GM10248 (cell line): ENCODE results near the gene RFTN1.

Experiments used
- CTCF ChIA-PET: fragments of 300-600 bp; sonication (Branson Sonifier 250); formaldehyde crosslinking; extraction: SDS; loops from one replicate; lab custom pipeline; 2021; ENCODE audit warnings: antibody characterized with exemption; lab: Yijun Ruan, JAX
- POLR2A ChIA-PET: fragments of 350-650 bp; sonication (Branson Sonifier 250); formaldehyde crosslinking; extraction: SDS; loops from one replicate; lab custom pipeline; 2020; ENCODE audit warnings: antibody characterized with exemption; lab: Yijun Ruan, JAX
- DNase-seq: peaks from one replicate; pipeline ENCODE4 v3.0.0; 2012; ENCODE audit errors: extremely low spot score
- TF ChIP-seq, protein P1 (sequence below): IDR thresholded peaks from 2 replicates; pipeline ENCODE4 v1.5.1; 2012; ENCODE audit warnings: mild to moderate bottlenecking, low read depth; ENCODE audit errors: extremely low read depth, missing control alignments, control extremely low read depth

Gene RFTN1, protein sequence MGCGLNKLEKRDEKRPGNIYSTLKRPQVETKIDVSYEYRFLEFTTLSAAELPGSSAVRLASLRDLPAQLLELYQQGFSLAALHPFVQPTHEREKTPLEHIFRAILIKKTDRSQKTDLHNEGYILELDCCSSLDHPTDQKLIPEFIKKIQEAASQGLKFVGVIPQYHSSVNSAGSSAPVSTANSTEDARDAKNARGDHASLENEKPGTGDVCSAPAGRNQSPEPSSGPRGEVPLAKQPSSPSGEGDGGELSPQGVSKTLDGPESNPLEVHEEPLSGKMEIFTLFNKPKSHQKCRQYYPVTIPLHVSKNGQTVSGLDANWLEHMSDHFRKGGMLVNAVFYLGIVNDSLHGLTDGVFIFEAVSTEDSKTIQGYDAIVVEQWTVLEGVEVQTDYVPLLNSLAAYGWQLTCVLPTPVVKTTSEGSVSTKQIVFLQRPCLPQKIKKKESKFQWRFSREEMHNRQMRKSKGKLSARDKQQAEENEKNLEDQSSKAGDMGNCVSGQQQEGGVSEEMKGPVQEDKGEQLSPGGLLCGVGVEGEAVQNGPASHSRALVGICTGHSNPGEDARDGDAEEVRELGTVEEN

DNA sequence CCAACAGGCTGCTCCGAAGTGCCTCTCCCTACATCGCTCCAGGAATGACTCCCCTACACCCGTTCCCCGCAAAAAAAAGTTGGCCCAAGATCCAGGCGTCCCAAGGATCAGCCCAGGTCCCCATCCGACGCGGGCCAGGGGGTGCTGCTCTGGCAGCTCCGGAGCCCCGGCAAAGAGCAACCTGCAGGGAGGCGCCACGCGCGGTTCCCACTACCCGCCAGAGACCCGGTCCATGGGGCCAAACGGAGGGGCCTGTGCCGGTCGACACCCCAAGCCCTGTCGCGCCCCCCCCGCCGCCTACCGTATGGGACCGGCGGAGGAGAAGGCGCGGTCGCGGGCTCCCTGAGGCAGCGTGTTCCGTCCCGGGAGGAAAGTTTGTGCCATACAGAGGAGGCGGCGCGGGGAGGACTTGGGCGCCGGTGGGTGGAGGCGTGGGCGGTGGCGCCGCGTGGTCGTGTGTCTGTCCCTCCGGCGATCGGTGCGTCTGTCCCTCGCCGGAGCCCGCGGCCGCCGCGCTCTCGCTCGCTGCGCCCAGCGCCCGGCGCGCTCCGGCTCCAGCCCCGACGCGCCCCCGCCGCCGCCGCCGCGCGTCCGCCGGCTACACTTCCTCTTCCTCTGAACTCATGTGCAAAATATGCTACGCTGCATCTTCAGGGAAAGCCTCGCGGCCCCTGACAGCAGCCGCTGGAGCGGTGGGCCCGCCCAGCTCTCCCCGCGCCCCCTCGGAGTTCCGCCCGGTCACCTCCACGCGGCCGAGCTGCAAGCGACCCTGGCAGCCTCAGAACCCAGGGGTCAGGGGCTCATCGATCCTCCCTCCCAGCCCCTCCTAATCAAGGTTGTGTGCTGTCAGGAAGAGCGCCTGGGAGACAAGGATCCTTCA lies at the start of gene RFTN1:
TSS of gene RFTN1 (minus strand) at position 559 of the 880 bp plus-strand sequence. CDS start 19,830 bp downstream, outside the sequence.
- peak; percentile 60 for DNase-seq
- CTCF ChIA-PET: interaction anchor here (0.8 to 5.9 kb wide), 5 partner anchors 10 to 225 kb away, joined by 3 to 49 read pairs (median 7); no protein-coding TSS in a partner anchor
- TF ChIP-seq, protein P1, sequence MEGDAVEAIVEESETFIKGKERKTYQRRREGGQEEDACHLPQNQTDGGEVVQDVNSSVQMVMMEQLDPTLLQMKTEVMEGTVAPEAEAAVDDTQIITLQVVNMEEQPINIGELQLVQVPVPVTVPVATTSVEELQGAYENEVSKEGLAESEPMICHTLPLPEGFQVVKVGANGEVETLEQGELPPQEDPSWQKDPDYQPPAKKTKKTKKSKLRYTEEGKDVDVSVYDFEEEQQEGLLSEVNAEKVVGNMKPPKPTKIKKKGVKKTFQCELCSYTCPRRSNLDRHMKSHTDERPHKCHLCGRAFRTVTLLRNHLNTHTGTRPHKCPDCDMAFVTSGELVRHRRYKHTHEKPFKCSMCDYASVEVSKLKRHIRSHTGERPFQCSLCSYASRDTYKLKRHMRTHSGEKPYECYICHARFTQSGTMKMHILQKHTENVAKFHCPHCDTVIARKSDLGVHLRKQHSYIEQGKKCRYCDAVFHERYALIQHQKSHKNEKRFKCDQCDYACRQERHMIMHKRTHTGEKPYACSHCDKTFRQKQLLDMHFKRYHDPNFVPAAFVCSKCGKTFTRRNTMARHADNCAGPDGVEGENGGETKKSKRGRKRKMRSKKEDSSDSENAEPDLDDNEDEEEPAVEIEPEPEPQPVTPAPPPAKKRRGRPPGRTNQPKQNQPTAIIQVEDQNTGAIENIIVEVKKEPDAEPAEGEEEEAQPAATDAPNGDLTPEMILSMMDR: no peak
- POLR2A ChIA-PET: interaction anchor here (1.1 to 2.0 kb wide), 4 partner anchors 9 to 139 kb away, joined by 3 to 8 read pairs (median 5); no protein-coding TSS in a partner anchor

DNA sequence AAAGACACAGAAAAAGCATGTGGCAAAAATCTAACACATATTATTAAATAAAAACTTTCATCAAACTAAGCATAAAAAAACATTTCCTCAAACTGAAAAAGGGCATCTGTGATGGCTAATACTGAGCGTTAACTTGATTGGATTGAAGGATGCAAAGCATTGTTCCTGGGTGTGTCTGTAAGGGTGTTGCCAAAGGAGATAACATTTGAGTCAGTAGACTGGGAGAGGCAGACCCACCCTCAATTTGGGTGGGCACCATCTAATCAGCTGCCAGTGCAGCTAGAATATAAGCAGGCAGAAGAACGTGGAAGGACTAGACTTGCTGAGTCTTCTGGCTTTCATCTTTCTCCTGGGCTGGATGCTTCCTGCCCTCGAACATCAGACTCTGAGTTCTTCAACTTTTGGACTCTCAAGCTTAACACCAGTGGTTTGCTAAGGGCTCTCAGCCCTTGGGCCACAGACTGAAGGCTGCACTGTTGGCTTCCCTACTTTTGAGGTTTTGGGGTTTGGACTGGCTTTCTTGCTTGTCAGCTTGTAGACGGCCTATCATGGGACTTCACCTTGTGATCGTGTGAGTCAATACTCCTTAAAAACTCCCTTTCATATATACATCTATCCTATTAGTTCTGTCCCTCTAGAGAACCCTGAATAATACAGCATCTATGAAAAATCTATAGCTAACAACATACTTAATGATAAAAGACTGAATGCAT lies 46.3 kb upstream of the RFTN1 start:
- TF ChIP-seq, protein P1: no peak
- CTCF ChIA-PET: interaction anchor here (1.0 to 2.7 kb wide), 3 partner anchors 9 to 269 kb away, joined by 3 to 12 read pairs (median 8); no protein-coding TSS in a partner anchor
- POLR2A ChIA-PET: no interaction called here
- DNase-seq: no peak

DNA sequence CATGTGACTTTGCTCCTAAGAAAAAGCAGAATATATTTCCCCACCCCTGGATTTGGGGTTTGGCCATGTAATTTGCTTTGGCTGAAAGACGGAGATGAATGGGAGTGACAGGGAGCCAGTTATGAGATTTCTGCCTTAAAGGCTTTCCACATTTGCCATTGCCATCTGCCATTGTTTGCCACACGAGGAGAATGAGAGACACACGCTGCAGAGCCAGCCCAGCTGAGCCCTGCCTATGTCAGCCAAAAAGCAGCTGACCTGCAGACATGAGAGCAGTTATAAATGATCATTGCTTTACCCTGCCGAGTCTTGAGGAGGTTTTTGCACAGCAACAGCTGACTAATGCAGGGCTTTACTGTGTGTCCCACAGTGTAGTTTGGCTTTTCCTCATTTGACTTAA lies 40.6 kb upstream of the RFTN1 start:
- DNase-seq: no peak
- CTCF ChIA-PET: interaction anchor here (1.0 to 7.9 kb wide), 6 partner anchors 11 to 287 kb away, joined by 3 to 72 read pairs (median 6); partner anchors contain the start of genes DPH3 and OXNAD1
- POLR2A ChIA-PET: interaction anchor here (0.6 kb wide), 1 partner anchor 37 kb away, joined by 3 read pairs; no protein-coding TSS in a partner anchor
- TF ChIP-seq, protein P1: no peak

DNA sequence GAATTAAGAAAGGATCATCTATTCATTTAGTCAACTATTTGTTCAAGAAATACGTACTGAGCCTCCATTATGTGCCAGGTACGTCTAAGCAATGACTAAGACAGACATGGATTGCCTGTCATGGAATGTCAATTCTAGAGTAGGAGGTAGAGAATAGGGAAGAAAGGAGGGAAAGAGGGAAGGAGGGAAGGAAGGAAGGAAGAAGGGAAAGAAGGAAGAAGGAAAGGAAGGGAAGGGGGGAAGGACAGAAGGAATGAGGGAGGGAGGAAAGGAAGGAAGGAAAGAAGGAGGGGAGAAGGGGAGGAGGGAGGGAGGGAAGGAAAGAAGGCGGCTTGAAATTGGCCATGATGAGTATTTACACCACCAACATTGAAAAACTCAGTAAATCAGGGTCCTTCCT lies 39.3 kb upstream of the RFTN1 start:
- TF ChIP-seq, protein P1: no peak
- DNase-seq: no peak
- ChIA-PET CTCF (interaction anchor here (0.9 to 7.9 kb wide), 5 partner anchors 10 to 285 kb away, joined by 3 to 72 read pairs (median 5); partner anchors contain the start of genes DPH3 and OXNAD1), POLR2A (no interaction called here)

DNA sequence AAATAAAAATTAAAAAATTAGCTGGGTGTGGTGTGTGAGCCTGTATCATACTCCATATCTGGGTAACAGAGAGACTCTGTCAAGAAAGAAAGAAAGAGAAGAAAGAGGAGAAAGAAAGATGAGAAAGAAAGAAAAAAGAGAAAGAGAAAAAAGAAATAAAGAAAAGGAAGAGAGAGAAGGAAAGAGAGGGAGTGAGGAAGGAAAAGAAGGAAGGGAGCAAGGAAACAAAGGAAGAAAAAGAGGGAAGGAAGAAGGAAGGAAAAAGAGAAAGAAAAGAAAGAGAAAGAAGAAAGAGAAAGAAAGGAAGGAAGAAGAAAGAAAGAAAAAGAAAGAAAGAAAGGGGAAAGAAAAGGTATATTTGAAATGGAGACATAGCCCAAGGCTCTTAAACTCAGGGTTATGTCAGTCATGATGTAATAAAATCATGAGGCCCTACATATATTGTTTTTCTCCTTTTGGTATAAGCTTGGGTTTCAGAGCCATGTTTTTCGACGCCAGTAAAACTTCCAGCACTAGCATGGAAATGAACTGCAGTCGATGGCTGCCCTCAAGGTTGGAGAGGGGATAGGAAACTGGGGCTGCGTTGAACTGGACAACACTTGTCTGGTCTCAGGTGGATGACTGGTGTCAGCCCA lies 38.0 kb upstream of the RFTN1 start:
- DNase-seq: no peak
- ChIA-PET CTCF (interaction anchor here (0.9 to 7.9 kb wide), 15 partner anchors 8 to 304 kb away, joined by 3 to 72 read pairs (median 6); partner anchors contain the start of genes DPH3 and OXNAD1), POLR2A (interaction anchor here (1.0 kb wide), 1 partner anchor 35 kb away, joined by 3 read pairs; no protein-coding TSS in a partner anchor)
- TF ChIP-seq, protein P1: no peak
